CD4-positive, alpha-beta T cell (primary cell): Measurements from ENCODE around the gene KIF26B. TPM values are rescaled to one million over a fixed set of nuclear protein-coding genes. Genes with fewer than 3 reads are reported as not detected.

Experiments
- ATAC-seq: fragments of 200-7000 bp; cut with Tn5 transposase; one replicate; pipeline ENCODE4 v1.10.0; 2022; ENCODE audit warnings: mild to moderate bottlenecking; ENCODE audit not compliant: poor library complexity
- CTCF ChIA-PET: fragments of 350-600 bp; sonication (Branson Sonifier 250); formaldehyde crosslinking; loops from one replicate; lab custom pipeline; 2021; ENCODE audit warnings: antibody characterized with exemption, inconsistent platforms; lab: Charles Lee
- POLR2A ChIA-PET: fragments of 350-600 bp; sonication (Branson Sonifier 250); formaldehyde crosslinking; loops from one replicate; lab custom pipeline; 2021; ENCODE audit warnings: antibody characterized with exemption, inconsistent platforms; lab: Charles Lee
- DNase-seq, 14 experiments: peaks; one replicate each; pipeline ENCODE4 v3.0.0-alpha.2; 2013 to 2020; ENCODE audit warnings: mixed read lengths in 2 of 14
- H3K27ac ChIP-seq, 2 donors: one replicate each; pipeline versions ENCODE4 v1.5.1 to v1.7.0; 2013; ENCODE audit warnings: low read length in 2 of 2, low read depth in 1 of 2, mild to moderate bottlenecking in 1 of 2
- H3K27me3 ChIP-seq, 2 experiments: 1 replicate in 1 of 2; 2 replicates in 1 of 2; pipeline versions ENCODE4 v1.6.1 to v1.7.0; 2013; ENCODE audit warnings: low read length in 2 of 2, control low read depth in 1 of 2, mild to moderate bottlenecking in 1 of 2, moderate library complexity in 1 of 2; ENCODE audit not compliant: insufficient read depth in 2 of 2, control insufficient read depth in 1 of 2
- H3K36me3 ChIP-seq: one replicate; pipeline ENCODE4 v1.6.1; 2013; ENCODE audit warnings: low read length, control low read depth; ENCODE audit not compliant: insufficient read depth
- H3K4me1 ChIP-seq: one replicate; pipeline ENCODE4 v1.6.1; 2013; ENCODE audit warnings: low read length, control low read depth; ENCODE audit not compliant: insufficient read depth
- H3K4me3 ChIP-seq: one replicate; pipeline ENCODE4 v1.5.1; 2013; ENCODE audit warnings: mild to moderate bottlenecking, low read length, moderate library complexity
- H3K9me3 ChIP-seq, 2 experiments: 1 replicate in 1 of 2; 2 replicates in 1 of 2; pipeline versions ENCODE4 v1.6.1 to v1.7.0; 2013; ENCODE audit warnings: low read length in 2 of 2, mild to moderate bottlenecking in 2 of 2, control low read depth in 1 of 2, moderate library complexity in 1 of 2; ENCODE audit not compliant: control insufficient read depth in 1 of 2, insufficient read depth in 1 of 2
- H3K27ac Mint-ChIP-seq: one replicate; pipeline ENCODE4 v1.8.0; 2020; ENCODE audit warnings: mixed read lengths
- H3K27me3 Mint-ChIP-seq: one replicate; pipeline ENCODE4 v1.8.0; 2021; ENCODE audit warnings: mixed read lengths
- H3K36me3 Mint-ChIP-seq: one replicate; pipeline ENCODE4 v1.8.0; 2021; ENCODE audit warnings: low read depth, mixed read lengths
- H3K4me1 Mint-ChIP-seq: one replicate; pipeline ENCODE4 v1.8.0; 2021; ENCODE audit warnings: low read depth, mixed read lengths
- H3K4me3 Mint-ChIP-seq: one replicate; pipeline ENCODE4 v1.8.0; 2020; ENCODE audit warnings: mild to moderate bottlenecking, mixed read lengths
- H3K9me3 Mint-ChIP-seq: one replicate; pipeline ENCODE4 v1.8.0; 2020; ENCODE audit warnings: mixed read lengths
- CTCF ChIP-seq: fragments of 200-600 bp; IDR thresholded peaks from one replicate; pipeline ENCODE4 v1.8.0; 2022; ENCODE audit warnings: antibody characterized with exemption, mild to moderate bottlenecking
- intact Hi-C, 2 experiments: fragments of 100-400 bp; cut with DNase I in 1 of 2; cut with micrococcal nuclease in 1 of 2; formaldehyde crosslinking; loops; one replicate each; pipeline versions ENCODE4 v1.15.1 to v1.9.0; 2023 to 2025; cut with DNase I, micrococcal nuclease
- total RNA-seq, 174 experiments: library from RNA in 2 of 174; stranded (reverse) in 2 of 174; gene quantifications; one replicate each; pipeline ENCODE4 v1.2.3 and lab custom pipeline; 2021 to 2026

KIF26B gene
- total RNA-seq, 2 experiments from 2014 or later: 0.03 TPM; not detected in 1

- Histone ChIP-seq H3K36me3 (no peaks in the 10 kb centered on the region), H3K27me3 (no peaks in the 10 kb centered on the region), H3K4me1 (no peaks in the 10 kb centered on the region), H3K4me3 (no peak overlapping the region), H3K9me3 (peaks cover 0 to 5% of the 10 kb centered on the region in 2 experiments), H3K27ac (no peak overlapping the region)
- no peak overlapping the region for H3K27ac Mint-ChIP-seq
- no peaks in the 10 kb centered on the region for H3K9me3 Mint-ChIP-seq
- CTCF ChIA-PET: no interaction called here
- H3K36me3 Mint-ChIP-seq: no peaks in the 10 kb centered on the region
- no peak for DNase-seq
- H3K4me1 Mint-ChIP-seq: no peaks in the 10 kb centered on the region
- no peak overlapping the region for H3K4me3 Mint-ChIP-seq
- POLR2A ChIA-PET: no interaction called here
- intact Hi-C loops: no loop called here
- no peak for ATAC-seq
- no peak for TF ChIP-seq CTCF
- H3K27me3 Mint-ChIP-seq: no peaks in the 10 kb centered on the region
Observed at GRCh38 chr1:245459621-245460020, 304.8 kb downstream of the KIF26B start.

GRCh38 chr1:245461681-245462080, 306.9 kb downstream of the KIF26B start:
- no peaks in the 10 kb centered on the region for H3K27me3 ChIP-seq
- Mint-ChIP-seq H3K27me3 (no peaks in the 10 kb centered on the region), H3K4me1 (no peaks in the 10 kb centered on the region), H3K27ac (no peak overlapping the region), H3K36me3 (no peaks in the 10 kb centered on the region), H3K4me3 (no peak overlapping the region), H3K9me3 (no peaks in the 10 kb centered on the region)
- H3K4me3 ChIP-seq: no peak overlapping the region
- no peak for TF ChIP-seq CTCF
- CTCF ChIA-PET: no interaction called here
- no peaks in the 10 kb centered on the region for H3K36me3 ChIP-seq
- peaks cover 0 to 11% of the 10 kb centered on the region in 2 experiments for H3K9me3 ChIP-seq
- no peaks in the 10 kb centered on the region for H3K4me1 ChIP-seq
- POLR2A ChIA-PET: no interaction called here
- H3K27ac ChIP-seq: no peak overlapping the region
- intact Hi-C loops: no loop called here
- no peak for ATAC-seq
- no peak for DNase-seq

DNA sequence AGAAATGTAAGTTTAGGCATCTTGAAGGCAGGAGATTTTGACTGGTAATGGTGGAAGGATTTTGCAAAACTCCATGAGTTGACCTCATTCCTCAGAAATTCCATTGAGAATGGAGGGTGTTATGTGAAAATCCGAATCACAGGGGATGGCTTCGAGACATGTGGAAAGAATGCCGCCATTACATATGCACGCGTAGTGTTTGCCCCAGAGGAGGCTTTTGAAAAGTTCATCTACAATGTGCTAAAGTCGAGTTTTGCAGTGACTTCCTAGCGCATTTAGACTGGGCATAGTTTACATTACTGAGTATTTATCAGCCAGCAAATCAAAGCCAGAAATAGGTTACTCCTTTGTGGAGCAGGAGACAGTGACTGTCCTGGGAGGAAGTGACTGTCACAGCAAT, 307.4 kb downstream of the KIF26B start:
- H3K27ac ChIP-seq: no peak overlapping the region
- Mint-ChIP-seq H3K27me3 (no peaks in the 10 kb centered on the region), H3K36me3 (no peaks in the 10 kb centered on the region), H3K9me3 (no peaks in the 10 kb centered on the region), H3K4me3 (no peak overlapping the region), H3K27ac (no peak overlapping the region), H3K4me1 (no peaks in the 10 kb centered on the region)
- H3K4me3 ChIP-seq: no peak overlapping the region
- DNase-seq (no peak), ATAC-seq (no peak)
- ChIA-PET CTCF (no interaction called here), POLR2A (no interaction called here)
- intact Hi-C loops: no loop called here
- H3K27me3 ChIP-seq: no peaks in the 10 kb centered on the region
- no peaks in the 10 kb centered on the region for H3K4me1 ChIP-seq
- TF ChIP-seq CTCF: no peak
- peaks cover 0 to 11% of the 10 kb centered on the region in 2 experiments for H3K9me3 ChIP-seq
- H3K36me3 ChIP-seq: no peaks in the 10 kb centered on the region
